Stimulated activated CD4-positive, alpha-beta T cell treated with anti-CD3 and anti-CD28 coated beads, Interleukin-15, amount 100 ng/mL, for 1 hour (primary cell): Measurements from ENCODE around the gene CLSTN3.

Source experiments
- DNase-seq, 2 donors: peaks; one replicate each; pipeline ENCODE4 v3.0.0-alpha.2; 2020; ENCODE audit warnings: low read depth in 1 of 2, low spot score in 1 of 2

The CLSTN3 gene

GRCh38 chr12:7188562-7189397 is 58.6 kb downstream of the CLSTN3 start:
- DNase-seq: peak; percentile 31 to 49

GRCh38 chr12:7189398-7190267 is 59.5 kb downstream of the CLSTN3 start, which contains the start of gene PEX5:
PEX5 (plus strand) TSS chr12:7189686; CDS start chr12:7190378, 692 bp downstream.
- DNase-seq: peak; percentile 67 to 72

GRCh38 chr12:7190268-7191055 is 60.3 kb downstream of the CLSTN3 start:
- peak in 1 of 2 donors; percentile 7 for DNase-seq

GRCh38 chr12:7193674-7194073 is 63.5 kb downstream of the CLSTN3 start:
- DNase-seq: no peak

GRCh38 chr12:7197841-7198240 is 67.7 kb downstream of the CLSTN3 start:
- DNase-seq: no peak

- no peak for DNase-seq
Observed at GRCh38 chr12:7203109-7203508, 72.9 kb downstream of the CLSTN3 start.

GRCh38 chr12:7205091-7205490 is 74.9 kb downstream of the CLSTN3 start:
- DNase-seq: no peak

- DNase-seq: no peak
Observed at GRCh38 chr12:7206691-7207090, 76.5 kb downstream of the CLSTN3 start.

GRCh38 chr12:7207866-7208625 is 77.9 kb downstream of the CLSTN3 start:
- DNase-seq: no peak
